ENCODE results near the gene DPP9.
A peak's percentile ranks its signal among the peaks of the same experiment; 100 is the strongest.
"Not testable (repeated sequence)": the region's sequence is repeated elsewhere in the genome, so short reads cannot be mapped to it uniquely, and the experiment has no call there.

The DPP9 gene

GRCh38 chr19:4687396-4687795 lies 36.2 kb downstream of the DPP9 start:
- DNase-seq (ENCODE audit: low spot score), result no peak

- DNase-seq (ENCODE audit: low spot score), result no peak
Observed at GRCh38 chr19:4686700-4687099, 36.9 kb downstream of the DPP9 start.

- no peak for DNase-seq (ENCODE audit: low spot score)
Observed at GRCh38 chr19:4684312-4685095, 39.1 kb downstream of the DPP9 start.

GRCh38 chr19:4682417-4683200 lies 41.0 kb downstream of the DPP9 start:
- DNase-seq (ENCODE audit: low spot score), result no peak

GRCh38 chr19:4680021-4680420 lies 43.6 kb downstream of the DPP9 start:
- DNase-seq (ENCODE audit: low spot score), result not testable (repeated sequence)

GRCh38 chr19:4678881-4679790 lies 44.5 kb downstream of the DPP9 start:
- no peak for DNase-seq (ENCODE audit: low spot score)

- peak; percentile 43 for DNase-seq (ENCODE audit: low spot score)
Observed at GRCh38 chr19:4676955-4677731, 46.5 kb downstream of the DPP9 start.

GRCh38 chr19:4675346-4675745 lies 48.3 kb downstream of the DPP9 start:
- DNase-seq (ENCODE audit: low spot score), result no peak

GRCh38 chr19:4673726-4674125 lies 49.9 kb downstream of the DPP9 start:
- DNase-seq (ENCODE audit: low spot score), result no peak

GRCh38 chr19:4673216-4673615 lies 50.4 kb downstream of the DPP9 start:
- DNase-seq (ENCODE audit: low spot score), result no peak

- no peak for DNase-seq (ENCODE audit: low spot score)
Observed at GRCh38 chr19:4671185-4671851, 52.3 kb downstream of the DPP9 start.

- DNase-seq (ENCODE audit: low spot score), result peak; percentile 100
Observed at GRCh38 chr19:4669723-4670480, 53.7 kb downstream of the DPP9 start, which contains the start of gene MYDGF. Gene MYDGF, minus strand, starts transcription at chr19:4670342. Its CDS starts 8 bp downstream, at chr19:4670334.

GRCh38 chr19:4664642-4665041 lies 59.0 kb downstream of the DPP9 start:
- DNase-seq (ENCODE audit: low spot score), result no peak

- no peak for DNase-seq (ENCODE audit: low spot score)
Observed at GRCh38 chr19:4662812-4663211, 60.8 kb downstream of the DPP9 start.

GRCh38 chr19:4662020-4662695 lies 61.5 kb downstream of the DPP9 start:
- DNase-seq (ENCODE audit: low spot score), result no peak

GRCh38 chr19:4660993-4661392 lies 62.6 kb downstream of the DPP9 start:
- no peak for DNase-seq (ENCODE audit: low spot score)

GRCh38 chr19:4660181-4660791 lies 63.4 kb downstream of the DPP9 start:
- no peak for DNase-seq (ENCODE audit: low spot score)

- DNase-seq (ENCODE audit: low spot score), result no peak
Observed at GRCh38 chr19:4657835-4658234, 65.8 kb downstream of the DPP9 start.

GRCh38 chr19:4657262-4657661 lies 66.4 kb downstream of the DPP9 start:
- no peak for DNase-seq (ENCODE audit: low spot score)
